GM18909 (cell line): ENCODE data around the gene TPSD1.
"Not testable (repeated sequence)": the region's sequence is repeated elsewhere in the genome, so short reads cannot be mapped to it uniquely, and the experiment has no call there.

Experiments used
- ATAC-seq: cut with Tn5 transposase; IDR thresholded peaks from one replicate; pipeline ENCODE4 v1.9.1; 2021; ENCODE audit warnings: mild to moderate bottlenecking; ENCODE audit not compliant: unreplicated experiment, poor library complexity

TPSD1 gene

DNA sequence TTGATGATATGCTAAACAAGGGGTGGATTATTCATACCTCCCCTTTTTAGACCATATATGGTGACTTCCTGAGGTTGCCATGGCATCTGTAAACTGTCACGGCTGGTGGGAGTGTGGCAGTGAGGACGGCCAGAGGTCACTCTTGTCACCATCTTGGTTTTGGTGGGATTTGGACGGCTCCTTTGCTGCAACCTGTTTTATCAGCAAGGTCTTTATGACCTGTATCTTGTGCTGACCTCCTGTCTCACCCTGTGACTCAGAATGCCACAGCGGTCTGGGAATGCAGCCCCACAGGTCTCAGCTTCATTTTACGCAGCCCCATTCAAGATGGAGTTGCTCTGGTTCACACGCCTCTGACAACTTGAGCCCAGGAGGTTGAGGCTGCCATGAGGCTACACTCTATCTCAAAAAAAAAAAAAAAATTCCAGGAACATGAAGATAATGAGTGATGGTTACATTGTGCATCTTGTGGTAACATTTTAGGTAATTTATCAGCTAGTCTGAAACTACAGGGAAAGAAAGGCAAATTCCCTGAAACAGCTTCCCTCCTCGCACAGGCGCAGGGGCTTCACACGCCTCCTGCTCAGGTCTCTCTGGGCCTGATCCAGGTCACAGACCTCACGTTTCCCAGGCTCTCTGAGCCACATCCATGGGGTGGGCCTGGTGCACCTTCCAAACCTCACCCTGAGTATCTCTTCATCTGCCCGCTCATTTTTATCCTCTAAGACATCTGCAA lies 38.2 kb downstream of the TPSD1 start:
- ATAC-seq = no peak

DNA sequence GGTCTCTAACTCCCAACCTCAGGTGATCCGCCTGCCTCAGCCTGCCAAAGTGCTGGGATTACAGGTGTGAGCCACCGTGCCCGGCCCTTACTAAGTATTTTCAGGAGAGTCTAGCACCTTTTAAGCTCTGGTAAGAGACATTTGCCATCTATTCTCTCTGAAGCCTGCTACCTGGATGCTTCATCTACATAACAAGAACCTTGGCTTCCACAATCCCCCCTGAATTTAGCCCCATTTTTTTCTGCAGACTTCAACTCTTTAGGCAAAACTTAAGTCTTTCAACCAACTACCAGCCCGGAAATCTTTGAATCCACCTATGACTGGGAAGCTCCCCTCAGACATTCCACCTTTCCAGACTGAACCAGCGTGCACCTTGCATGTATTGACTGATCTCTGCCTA lies 39.6 kb downstream of the TPSD1 start:
- ATAC-seq = no peak

DNA sequence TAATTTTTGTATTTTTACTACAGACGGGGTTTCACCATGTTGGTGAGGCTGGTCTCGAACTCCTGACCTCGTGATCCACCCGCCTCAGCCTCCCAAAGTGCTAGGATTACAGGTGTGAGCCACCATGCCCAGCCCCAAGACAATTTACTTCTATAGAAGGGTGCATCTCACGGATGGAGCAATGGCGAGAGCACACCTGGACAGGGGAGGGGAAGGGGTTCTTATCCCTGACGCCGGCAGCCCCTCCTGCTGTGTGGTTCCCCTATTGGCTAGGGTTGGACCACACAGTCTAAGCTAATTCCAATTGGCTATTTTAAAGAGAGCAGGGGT lies 40.8 kb downstream of the TPSD1 start:
- ATAC-seq = not testable (repeated sequence)

DNA sequence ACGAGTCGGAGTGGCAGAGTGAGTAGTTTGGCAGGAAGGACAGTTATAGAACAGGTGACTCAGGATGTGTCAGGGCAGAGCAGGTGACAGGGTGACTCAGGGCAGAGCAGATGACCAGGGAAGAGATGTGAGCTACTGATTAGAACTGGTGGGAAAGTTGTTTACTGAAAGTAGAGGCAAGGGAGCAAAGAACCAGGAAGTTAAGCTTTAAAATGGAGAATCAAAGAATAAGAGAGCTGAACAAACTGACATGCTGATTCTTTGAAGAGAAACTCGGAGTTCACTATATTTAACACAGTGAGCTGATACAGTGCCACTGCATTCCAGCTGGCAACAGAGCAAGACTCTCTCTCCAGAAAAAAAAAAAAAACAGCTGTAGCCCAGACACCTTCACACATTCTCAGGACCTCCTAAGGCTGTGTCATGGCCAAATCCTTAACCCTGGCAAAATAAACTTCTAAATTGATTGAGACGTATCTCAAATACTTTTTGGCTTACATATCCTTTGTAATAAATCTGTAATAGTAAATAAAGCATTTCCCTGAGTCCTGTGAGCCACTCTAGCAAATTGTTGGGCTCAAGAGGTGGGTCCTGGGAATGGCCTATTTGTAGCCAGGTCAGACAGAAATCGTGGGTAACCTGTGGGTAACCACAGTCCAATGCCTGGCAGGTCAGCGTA lies 41.3 kb downstream of the TPSD1 start:
- ATAC-seq = no peak

DNA sequence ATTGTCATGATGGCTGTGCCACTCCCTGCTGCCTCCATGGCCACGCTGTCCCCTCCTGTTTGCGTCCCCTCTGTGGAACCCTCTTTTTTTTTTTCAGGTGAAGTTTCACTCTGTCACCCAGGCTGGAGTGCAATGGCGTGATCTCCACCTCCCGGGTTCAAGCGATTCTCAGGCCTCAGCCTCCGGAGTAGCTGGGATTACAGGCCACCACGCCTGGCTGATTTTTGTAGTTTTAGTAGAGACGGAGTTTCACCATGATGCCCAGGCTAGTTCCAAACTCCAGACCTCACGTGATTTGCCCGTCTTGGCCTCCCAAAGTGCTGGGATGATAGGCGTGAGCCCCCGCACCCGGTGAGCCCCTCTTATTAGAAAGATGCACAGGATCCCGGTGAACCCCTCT lies 42.5 kb downstream of the TPSD1 start:
- no peak for ATAC-seq

DNA sequence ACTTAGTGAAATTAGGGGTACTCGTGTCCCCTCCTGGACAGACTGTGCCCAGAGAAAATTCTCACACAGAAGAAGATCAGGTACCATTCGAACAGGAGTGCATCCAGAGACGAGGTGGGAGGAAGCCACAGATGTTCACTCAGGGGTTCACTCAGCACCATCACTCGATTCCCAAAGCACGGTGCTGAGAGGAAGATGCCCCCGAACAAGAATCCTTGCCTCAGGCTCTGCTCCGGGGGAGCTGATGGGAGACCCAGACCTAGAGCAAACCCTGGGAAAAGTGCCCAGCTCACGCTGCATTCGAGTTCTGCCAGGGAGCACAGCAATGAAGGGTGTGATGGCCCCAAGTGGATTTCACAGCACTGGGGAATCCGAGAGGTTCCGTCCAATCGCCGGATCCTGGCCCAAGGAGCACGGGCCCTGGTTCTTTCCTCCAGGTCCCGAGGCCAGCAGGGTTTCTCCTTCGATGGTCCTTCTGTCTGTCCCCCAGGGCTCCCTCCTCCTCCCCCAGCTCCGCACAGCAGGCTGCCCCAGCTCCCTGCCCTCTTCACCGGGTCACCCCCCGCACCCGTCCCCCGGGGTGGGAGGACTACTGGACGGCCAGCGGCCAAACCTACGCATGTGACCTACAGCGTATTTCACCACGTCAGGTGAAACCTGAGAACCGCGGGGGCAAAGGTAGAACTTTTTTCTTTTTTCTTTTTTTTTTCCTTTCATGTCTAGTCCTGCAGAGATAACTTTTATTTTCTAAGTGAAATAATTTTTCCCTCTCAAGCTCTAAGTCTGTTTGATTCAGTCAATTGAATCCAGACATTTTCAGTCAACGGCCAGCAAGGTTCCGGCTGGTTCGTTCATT lies 43.4 kb downstream of the TPSD1 start:
- no peak for ATAC-seq

DNA sequence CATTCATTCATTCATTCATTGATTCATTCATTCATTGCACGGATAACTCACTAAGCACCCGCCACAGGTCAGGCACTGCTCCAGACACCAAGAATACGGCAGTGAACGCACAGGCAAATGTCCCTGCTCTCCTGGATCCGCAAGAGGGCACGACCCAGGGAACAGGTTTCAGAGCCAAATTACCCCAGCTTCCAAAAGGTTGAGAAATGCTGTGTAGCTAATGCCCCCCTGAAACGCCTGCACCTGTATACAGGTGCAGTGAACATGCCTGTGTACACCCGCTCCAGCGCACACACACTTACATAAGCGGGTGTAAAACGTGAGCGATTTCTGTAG lies 44.0 kb downstream of the TPSD1 start:
- no peak for ATAC-seq

DNA sequence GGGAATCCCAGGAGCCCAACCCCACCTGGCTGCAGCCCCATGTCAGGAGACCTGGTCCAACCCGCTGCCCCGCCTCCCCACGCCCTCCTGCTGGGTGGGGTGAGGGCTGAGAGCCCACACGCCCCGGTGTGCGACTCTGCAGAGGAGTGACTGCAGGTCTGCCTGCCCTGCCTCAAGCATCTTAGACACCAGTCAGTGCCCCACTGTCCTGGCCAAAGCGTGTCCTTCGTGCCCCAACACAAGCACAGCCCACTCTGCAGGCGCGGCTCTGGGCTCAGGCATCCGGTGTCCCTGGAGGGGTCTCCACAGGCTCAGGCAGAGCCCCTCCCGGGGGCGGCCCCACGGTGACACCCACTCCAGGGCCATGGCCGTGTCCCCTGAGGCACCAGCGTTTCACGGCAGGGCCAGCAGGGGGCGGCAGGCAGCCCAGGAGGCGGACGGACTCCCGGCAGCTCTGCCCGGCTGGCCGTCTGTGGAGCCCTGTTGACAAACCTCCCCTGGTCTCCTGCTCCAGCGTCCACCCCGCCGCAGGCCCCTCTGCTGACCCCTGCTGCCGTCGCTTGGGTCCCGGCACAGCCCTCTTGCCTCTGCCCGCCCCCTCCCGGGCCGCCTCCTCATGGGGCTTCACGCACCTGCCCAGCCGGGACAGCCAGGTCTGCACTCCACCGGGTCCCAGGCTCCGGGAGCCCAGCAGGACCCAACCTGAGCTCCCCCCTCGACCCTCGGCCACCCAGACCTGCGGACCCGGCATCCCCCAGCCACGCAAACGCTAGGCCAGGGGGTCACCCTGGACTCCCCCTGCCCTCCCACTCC lies 45.0 kb downstream of the TPSD1 start:
- ATAC-seq = no peak

DNA sequence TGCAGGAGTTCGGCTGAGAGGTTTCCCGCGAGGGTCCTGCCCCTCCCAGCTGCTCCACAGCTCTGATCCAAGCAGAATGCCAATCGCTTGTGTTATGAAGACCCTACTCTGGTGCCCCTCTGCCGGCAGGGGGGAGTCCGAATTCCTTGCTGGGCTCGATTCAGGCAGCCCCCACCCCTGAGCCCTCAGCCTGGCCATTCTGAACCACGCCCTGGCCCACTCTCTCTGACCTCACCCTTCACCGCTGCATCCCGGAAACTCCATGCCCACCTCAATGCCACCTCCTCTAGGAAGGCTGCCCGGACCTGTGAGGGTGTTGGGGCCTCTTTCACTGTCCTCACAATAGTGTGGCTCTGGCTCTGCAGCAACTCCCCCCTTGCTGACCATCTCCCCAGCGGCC lies 45.7 kb downstream of the TPSD1 start:
- ATAC-seq = no peak

DNA sequence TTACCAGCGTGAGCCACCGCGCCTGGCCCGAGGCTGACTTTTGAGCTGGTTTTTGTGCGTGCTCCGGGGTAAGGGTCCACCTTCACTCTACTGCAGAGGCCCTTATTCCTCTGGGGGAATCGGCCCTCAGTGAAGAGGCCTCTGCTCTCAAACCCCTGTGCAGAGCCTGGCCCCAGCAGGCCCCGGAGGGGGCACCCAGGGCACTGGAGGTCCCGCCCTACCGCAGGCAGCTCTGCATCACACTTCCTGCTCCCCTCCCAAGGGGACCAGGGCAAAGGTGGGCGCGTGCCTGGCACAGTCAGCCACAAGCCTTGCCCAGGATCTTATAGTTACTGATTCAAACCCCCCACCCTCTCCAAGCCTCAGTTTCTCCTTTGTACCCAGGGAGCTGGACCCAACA lies 50.0 kb downstream of the TPSD1 start:
- no peak for ATAC-seq

DNA sequence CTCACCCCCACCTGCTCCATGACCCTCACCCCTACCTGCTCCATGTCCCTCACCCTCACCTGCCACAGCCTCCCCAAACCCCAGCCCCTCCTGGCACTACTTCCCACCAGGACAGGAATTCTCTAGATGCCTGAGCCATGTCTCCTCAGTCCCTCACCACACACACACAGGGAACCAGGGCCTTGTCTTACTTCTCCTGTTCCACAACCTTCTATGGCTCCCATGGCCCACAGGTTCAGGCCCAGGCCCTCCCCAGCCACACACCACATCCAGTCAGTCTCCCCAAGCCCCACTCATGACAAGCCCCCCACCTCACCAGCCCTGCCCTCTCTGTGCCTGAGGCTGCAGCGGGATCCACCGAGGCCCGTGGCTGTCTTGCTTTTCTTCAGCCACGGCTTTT lies 50.5 kb downstream of the TPSD1 start:
- no peak for ATAC-seq

DNA sequence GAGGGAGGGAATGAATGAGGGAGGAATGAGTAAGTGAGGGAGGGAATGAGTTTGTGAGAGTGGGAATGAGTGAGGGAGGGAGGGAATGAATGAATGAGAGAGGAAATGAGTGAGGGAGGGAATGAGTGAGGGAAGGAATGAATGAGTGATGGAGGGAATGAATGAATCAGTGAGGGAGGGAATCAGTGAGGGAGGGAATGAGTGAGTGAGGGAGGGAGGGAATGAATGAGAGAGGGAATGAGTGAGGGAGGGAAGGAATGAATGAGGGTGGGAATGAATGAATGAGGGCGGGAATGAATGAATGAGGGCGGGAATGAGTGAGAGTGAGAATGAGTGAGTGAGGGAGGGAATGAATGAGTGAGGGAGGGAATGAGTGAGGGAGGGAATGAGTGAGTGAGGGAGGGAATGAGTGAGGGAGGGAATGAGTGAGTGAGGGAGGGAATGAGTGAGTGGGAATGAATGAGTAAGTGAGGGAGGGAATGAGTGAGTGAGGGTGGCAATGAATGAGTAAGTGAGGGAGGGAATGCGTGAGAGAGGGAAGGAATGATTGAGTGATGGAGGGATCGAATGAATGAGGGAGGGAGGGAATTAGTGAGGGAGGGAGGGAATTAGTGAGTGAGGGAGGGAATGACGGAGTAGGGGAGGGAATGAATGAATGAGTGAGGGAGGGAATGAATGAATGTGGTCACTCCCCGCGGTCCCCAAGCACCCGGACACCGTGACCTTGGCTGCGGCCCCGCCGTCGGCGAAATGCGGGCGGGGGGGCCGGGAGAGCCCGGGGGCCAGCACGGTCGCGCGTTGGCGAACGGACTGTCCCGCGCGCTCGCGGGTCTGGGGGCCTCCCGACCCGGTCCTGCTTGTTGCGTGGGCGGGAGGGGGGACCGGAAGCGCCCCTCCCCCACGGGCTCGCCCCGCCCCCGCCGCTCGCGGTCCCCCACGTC lies 52.4 kb downstream of the TPSD1 start:
- ATAC-seq = peak; percentile 20
